Measurements from ENCODE around the gene CDK19.

Gene CDK19

GRCh38 chr6:110619275-110619908 is 195.9 kb downstream of the CDK19 start:
- no peak for DNase-seq (ENCODE audit: low read depth)
- no peak overlapping the region for H3K4me3 ChIP-seq (ENCODE audit: control insufficient read depth, low read depth, low read length)
- TF ChIP-seq CTCF (IDR thresholded peaks at IDR 0.05; ENCODE audit: control insufficient read depth, insufficient read depth, low read depth, low read length, missing control alignments), result no peak

GRCh38 chr6:110618591-110619267 is 196.5 kb downstream of the CDK19 start:
- no peak for DNase-seq (ENCODE audit: low read depth)
- peak; percentile 38 for TF ChIP-seq CTCF (IDR thresholded peaks at IDR 0.05; ENCODE audit: control insufficient read depth, insufficient read depth, low read depth, low read length, missing control alignments)
- no peak overlapping the region for H3K4me3 ChIP-seq (ENCODE audit: control insufficient read depth, low read depth, low read length)

GRCh38 chr6:110617057-110617456 is 198.2 kb downstream of the CDK19 start:
- no peak for DNase-seq (ENCODE audit: low read depth)
- no peak for TF ChIP-seq CTCF (IDR thresholded peaks at IDR 0.05; ENCODE audit: control insufficient read depth, insufficient read depth, low read depth, low read length, missing control alignments)
- H3K4me3 ChIP-seq (ENCODE audit: control insufficient read depth, low read depth, low read length), result no peak overlapping the region

- TF ChIP-seq CTCF (IDR thresholded peaks at IDR 0.05; ENCODE audit: control insufficient read depth, insufficient read depth, low read depth, low read length, missing control alignments), result no peak
- DNase-seq (ENCODE audit: low read depth), result no peak
- no peak overlapping the region for H3K4me3 ChIP-seq (ENCODE audit: control insufficient read depth, low read depth, low read length)
These were observed 199.5 kb downstream of the CDK19 start for GRCh38 chr6:110615722-110616121.

- DNase-seq (ENCODE audit: low read depth), result no peak
- no peak overlapping the region for H3K4me3 ChIP-seq (ENCODE audit: control insufficient read depth, low read depth, low read length)
- TF ChIP-seq CTCF (IDR thresholded peaks at IDR 0.05; ENCODE audit: control insufficient read depth, insufficient read depth, low read depth, low read length, missing control alignments), result no peak
These were observed 200.7 kb downstream of the CDK19 start for GRCh38 chr6:110614586-110614985.

GRCh38 chr6:110614106-110614505 is 201.2 kb downstream of the CDK19 start:
- DNase-seq (ENCODE audit: low read depth), result no peak
- H3K4me3 ChIP-seq (ENCODE audit: control insufficient read depth, low read depth, low read length), result no peak overlapping the region
- TF ChIP-seq CTCF (IDR thresholded peaks at IDR 0.05; ENCODE audit: control insufficient read depth, insufficient read depth, low read depth, low read length, missing control alignments), result no peak
